Head of caudate nucleus (tissue), 42 donors: ENCODE measurements around the gene PANK4.
"Not testable (repeated sequence)": the region's sequence is repeated elsewhere in the genome, so short reads cannot be mapped to it uniquely, and the experiment has no call there.

Experiments
- DNase-seq, 42 donors: peaks; one replicate each; pipeline versions ENCODE4 v3.0.0 to v3.0.0-alpha.2; 2020 to 2021; ENCODE audit warnings: mixed read lengths in 7 of 42
- intact Hi-C: fragments of 100-400 bp; cut with DNase I; formaldehyde crosslinking; loops from one replicate; pipeline ENCODE4 v1.15.0; 2022

PANK4 gene

GRCh38 chr1:2460203-2460602 lies 66.2 kb downstream of the PANK4 start:
- no peak for DNase-seq
- intact Hi-C loops: no loop called here

DNA sequence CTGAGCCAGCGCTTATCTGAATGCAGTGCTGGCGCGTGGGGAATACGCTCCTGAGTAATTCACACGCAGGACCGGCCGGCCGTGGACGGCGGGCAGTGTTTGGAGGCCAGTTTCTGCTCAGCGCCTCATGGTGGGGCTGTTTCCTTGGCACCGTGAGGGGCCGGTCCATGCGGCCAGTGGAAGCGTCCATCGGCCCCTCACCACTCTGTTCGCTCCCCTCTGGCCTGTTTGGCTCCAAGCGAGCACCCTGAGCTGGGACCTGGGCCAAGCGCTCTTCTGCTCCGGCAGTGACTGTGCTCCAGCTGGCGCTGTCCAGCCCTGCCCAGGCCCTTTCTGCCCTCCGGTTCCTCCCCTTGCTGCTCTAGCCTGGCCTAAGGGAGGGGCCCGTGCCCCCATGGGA lies 66.6 kb downstream of the PANK4 start:
- peak; percentile 44 to 92 (median 80) for DNase-seq
- intact Hi-C loops: no loop called here

DNA sequence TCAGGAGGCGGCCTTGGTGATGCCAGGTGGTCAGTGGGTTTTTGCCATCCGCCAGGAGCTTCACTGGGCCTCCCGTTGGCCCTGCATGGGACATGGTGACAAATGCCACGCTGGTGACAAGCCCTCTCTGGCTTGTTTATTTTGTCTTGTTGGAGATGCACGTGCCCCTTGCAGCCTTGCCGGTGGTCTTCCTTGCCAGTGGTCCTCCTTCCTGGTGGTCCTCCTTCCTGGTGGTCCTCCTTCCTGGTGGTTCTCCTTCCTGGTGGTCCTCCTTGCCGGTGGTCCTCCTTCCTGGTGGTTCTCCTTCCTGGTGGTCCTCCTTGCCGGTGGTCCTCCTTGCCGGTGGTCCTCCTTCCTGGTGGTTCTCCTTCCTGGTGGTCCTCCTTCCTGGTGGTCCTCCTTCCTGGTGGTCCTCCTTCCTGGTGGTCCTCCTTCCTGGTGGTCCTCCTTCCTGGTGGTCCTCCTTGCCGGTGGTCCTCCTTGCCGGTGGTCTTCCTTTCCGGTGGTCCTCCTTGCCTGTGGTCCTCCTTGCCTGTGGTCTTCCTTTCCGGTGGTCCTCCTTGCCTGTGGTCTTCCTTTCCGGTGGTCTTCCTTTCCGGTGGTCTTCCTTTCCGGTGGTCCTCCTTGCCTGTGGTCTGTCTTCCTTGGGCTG lies 67.2 kb downstream of the PANK4 start:
- intact Hi-C loops, DNase-seq: not testable (repeated sequence)

DNA sequence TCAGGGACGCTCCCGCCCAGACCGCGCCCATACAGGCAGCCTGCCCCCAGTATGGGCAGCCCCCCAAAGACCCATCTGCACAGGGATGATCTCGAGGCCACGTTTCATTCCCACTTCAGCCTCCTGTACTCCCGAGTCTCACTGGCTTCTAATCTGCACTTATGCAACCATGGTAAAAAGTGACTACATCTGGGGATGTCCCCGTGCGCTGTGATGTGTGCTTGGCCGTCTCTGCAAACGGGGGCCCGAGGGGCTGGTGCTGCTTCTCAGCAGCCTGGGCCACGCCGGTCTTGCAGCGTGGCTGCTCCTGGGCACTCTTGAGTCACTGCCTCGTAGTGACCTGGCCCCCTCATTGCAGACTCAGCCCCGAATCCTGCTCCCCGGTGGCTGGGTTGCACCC lies 67.7 kb downstream of the PANK4 start:
- DNase-seq: no peak
- intact Hi-C loops: no loop called here
